Psoas muscle (tissue), 8 donors: ENCODE results near the gene PITHD1. TPM values are rescaled to one million over a fixed set of nuclear protein-coding genes. Genes with fewer than 3 reads are reported as not detected.
A peak's percentile ranks its signal among the peaks of the same experiment; 100 is the strongest.

Experiments
- ATAC-seq, 4 donors: fragments of 200-7000 bp; cut with Tn5 transposase; one replicate each; pipeline ENCODE4 v1.9.1; 2020; ENCODE audit warnings: moderate library complexity in 3 of 4, mild to moderate bottlenecking in 2 of 4
- DNase-seq, 2 donors: peaks; one replicate each; pipeline ENCODE4 v3.0.0-alpha.2; 2020
- H3K27ac ChIP-seq: fragments of 200-600 bp; one replicate; pipeline ENCODE4 v1.8.0; 2022
- H3K27me3 ChIP-seq, 3 donors: fragments of 200-600 bp in 1 of 3; one replicate each; pipeline versions ENCODE4 v1.6.1 to v1.8.0; 2013 to 2022; ENCODE audit warnings: low read length in 2 of 3, mild to moderate bottlenecking in 2 of 3, moderate library complexity in 1 of 3; ENCODE audit not compliant: insufficient read depth in 3 of 3
- H3K36me3 ChIP-seq, 2 donors: fragments of 200-600 bp in 1 of 2; one replicate each; pipeline versions ENCODE4 v1.6.1 to v1.8.0; 2013 to 2022; ENCODE audit warnings: low read depth in 1 of 2, mild to moderate bottlenecking in 1 of 2, moderate library complexity in 1 of 2; ENCODE audit not compliant: insufficient read depth in 1 of 2
- H3K4me1 ChIP-seq: fragments of 200-600 bp; one replicate; pipeline ENCODE4 v1.8.0; 2022
- H3K4me3 ChIP-seq: fragments of 200-600 bp; one replicate; pipeline ENCODE4 v1.8.0; 2022; ENCODE audit warnings: mild to moderate bottlenecking
- H3K9me3 ChIP-seq: fragments of 200-600 bp; one replicate; pipeline ENCODE4 v1.8.0; 2022
- WGBS, 3 donors: extraction: QIAGEN DNeasy Blood & Tissue Kit; methylation state at CpG; one replicate each; pipeline versions ENCODE4 v1.1.6 to v1.1.7; 2013; 5-methylcytosine and 5-hydroxymethylcytosine counted together
- intact Hi-C, 2 donors: fragments of 100-400 bp; cut with DNase I; formaldehyde crosslinking; loops; one replicate each; pipeline versions ENCODE4 v1.11.0 to v1.14.2; 2022
- polyA plus RNA-seq, 3 donors: library from polyadenylated mRNA; stranded (reverse); fragments of 200-250 nt; gene quantifications; one replicate each; pipeline ENCODE4 v1.2.3, GENCODE V29; 2013
- total RNA-seq, 4 donors: library from RNA; stranded (reverse); fragmentation: NEBNext Ultra II Directional in 2 of 4; extraction: Animal tissue kit (Norgen Biotek cat#: 25700) in 2 of 4; gene quantifications; one replicate each; pipeline versions ENCODE4 v1.2.1 to v1.2.4, GENCODE V29; 2021 to 2023
- TF ChIP-seq, protein P1 (sequence below): fragments of 200-600 bp; IDR thresholded peaks from one replicate; pipeline ENCODE4 v1.8.0; 2022; ENCODE audit warnings: antibody characterized with exemption
- donor health status: healthy with polysubstance abuse.
- donor health status: DM: no; HTN: no; CAD: no; lungs with moderate emphysema.
- donor health status: Bipolar disorder and iron deficiency.
- donor health status: healthy.
- donor health status: DM: yes; HTN: yes; CAD: no.
- donor health status: DM: no; HTN: no; CAD: no.
- donor health status: DM: no; HTN: no; CAD: no.
- donor health status: DM: yes; HTN: yes; CAD: no.

The PITHD1 gene
- total and polyA plus RNA-seq, 7 donors, result 45.2 to 162 (median 67.5) TPM

DNA sequence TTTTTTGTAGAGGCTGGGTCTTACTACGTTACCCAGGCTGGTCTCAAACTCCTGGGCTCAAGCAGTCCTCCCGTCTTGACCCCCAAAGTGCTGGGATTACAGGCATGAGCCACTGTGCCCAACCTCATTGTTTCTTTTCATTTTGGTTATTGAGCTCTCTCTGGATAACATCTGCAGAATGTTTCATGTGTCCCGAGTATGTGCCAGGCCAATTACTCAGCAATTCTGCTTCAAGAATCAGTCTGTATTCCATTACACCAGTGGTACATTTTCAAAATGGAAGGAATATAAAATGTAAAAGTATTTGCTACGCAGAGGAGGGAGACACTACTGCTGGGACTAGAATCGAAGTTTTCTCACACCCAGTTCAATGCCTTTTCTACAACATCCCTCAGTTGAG is 36.6 kb upstream of the PITHD1 start:
- H3K27ac ChIP-seq, result no peak overlapping the region
- ATAC-seq (no peak), DNase-seq (no peak)
- H3K36me3 ChIP-seq, result peaks cover 0 to 2% of the 10 kb centered on the region in 2 donors
- H3K9me3 ChIP-seq, result no peaks in the 10 kb centered on the region
- no peak overlapping the region for H3K4me3 ChIP-seq
- TF ChIP-seq, protein P1, sequence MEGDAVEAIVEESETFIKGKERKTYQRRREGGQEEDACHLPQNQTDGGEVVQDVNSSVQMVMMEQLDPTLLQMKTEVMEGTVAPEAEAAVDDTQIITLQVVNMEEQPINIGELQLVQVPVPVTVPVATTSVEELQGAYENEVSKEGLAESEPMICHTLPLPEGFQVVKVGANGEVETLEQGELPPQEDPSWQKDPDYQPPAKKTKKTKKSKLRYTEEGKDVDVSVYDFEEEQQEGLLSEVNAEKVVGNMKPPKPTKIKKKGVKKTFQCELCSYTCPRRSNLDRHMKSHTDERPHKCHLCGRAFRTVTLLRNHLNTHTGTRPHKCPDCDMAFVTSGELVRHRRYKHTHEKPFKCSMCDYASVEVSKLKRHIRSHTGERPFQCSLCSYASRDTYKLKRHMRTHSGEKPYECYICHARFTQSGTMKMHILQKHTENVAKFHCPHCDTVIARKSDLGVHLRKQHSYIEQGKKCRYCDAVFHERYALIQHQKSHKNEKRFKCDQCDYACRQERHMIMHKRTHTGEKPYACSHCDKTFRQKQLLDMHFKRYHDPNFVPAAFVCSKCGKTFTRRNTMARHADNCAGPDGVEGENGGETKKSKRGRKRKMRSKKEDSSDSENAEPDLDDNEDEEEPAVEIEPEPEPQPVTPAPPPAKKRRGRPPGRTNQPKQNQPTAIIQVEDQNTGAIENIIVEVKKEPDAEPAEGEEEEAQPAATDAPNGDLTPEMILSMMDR, result no peak
- WGBS, 3 donors, result 68 to 77% (median 72%) methylated on average over 5 of the region's 5 CpGs
- no peaks in the 10 kb centered on the region for H3K27me3 ChIP-seq
- intact Hi-C loops, result loop anchor here (2.0 to 10.0 kb wide), 2 partner anchors 47 to 49 kb away; partner anchors contain the start of gene RPL11 (in 1 of the 2)
- peaks cover 23% of the 10 kb centered on the region for H3K4me1 ChIP-seq

DNA sequence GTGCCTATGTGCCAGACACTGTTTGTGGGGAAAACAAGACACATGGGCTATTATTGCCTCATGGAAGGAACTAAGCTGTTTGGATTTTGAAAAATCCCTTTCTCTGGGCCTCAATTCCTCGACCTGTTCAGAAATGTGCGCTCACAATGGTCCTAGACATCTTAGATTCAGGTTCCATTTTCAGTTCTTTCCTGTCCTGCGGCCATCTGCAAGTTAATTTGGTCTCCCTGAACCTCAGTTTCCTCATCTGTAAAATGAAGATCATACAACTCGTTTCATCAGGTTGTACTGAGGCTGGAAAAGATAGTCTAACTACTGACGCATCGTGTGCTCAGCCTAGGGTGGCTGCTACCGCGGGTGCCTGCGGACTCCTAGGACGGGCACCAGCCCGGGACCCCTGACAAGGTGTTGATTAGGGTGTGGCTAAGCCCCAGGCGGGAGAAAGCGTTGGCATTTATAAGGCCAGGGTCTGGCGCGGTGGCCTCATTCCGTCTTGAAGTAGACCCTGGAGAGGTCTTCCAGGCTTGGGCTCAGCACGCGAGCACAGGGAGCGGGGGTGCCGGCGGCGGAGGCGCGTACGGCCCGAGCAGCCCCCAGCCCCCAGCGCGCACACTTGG is 35.4 kb upstream of the PITHD1 start:
- Histone ChIP-seq H3K4me1 (peaks cover 33% of the 10 kb centered on the region), H3K27me3 (no peaks in the 10 kb centered on the region), H3K9me3 (no peaks in the 10 kb centered on the region), H3K36me3 (peaks cover 2 to 7% of the 10 kb centered on the region in 2 donors), H3K27ac (peak overlapping the region; percentile 91), H3K4me3 (peak overlapping the region; percentile 91)
- peak in 1 of 2 donors; percentile 59 for DNase-seq
- intact Hi-C loops, result loop anchor here (2.0 to 10.0 kb wide), 2 partner anchors 48 to 50 kb away; partner anchors contain the start of gene RPL11 (in 1 of the 2)
- TF ChIP-seq, protein P1, result no peak
- 10 to 15% (median 10%) methylated on average over 19 to 28 of the region's 28 CpGs for WGBS, 3 donors
- ATAC-seq, result peak; percentile 11 to 39 (median 32)

DNA sequence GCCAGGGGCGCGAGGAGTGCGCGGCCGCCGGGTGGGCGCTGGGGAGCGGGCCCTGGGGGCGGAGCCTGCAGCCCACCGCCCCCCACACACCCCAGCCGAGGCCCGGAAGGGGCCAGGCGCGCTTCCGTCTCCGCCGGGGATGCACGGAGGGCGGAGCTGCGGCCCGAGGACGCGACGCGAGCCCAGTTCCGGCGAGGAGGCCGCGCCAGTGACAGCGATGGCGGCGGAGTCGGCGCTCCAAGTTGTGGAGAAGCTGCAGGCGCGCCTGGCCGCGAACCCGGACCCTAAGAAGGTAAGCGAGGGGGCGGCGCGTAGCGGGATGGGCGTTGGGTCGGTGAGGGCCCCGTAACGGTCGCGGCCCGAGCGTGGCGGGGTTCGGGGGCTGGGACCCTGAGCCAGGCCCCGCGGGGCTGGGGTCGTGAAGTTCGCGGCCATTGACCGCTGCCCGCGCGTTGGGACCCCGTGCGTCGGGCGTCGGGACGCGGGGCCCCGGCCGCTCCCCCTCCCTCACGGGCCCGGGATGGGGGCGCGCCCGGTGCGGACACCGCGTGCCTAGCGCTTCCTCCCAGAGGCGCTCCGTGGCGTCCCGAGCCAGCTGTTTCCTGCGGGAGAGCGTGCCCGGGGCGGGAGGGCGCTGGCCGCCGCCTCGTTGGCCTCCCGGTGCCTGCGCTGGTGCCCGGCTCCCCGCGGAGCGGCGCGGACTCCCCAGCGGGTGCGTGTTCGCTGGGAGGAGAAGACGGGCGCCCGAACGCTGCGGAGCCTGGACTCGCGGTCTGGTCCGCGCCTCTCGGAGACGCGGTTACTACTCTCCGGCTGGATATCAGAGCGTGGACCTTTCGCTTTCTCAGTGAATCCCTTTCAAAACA is 34.7 kb upstream of the PITHD1 start, which contains the start of gene ELOA:
TSS of gene ELOA (plus strand) at position 185 of the 866 bp plus-strand sequence. CDS start at position 218, 33 bp downstream.
- Histone ChIP-seq H3K4me3 (peak within 1 kb of the TSS; percentile 91), H3K4me1 (peaks cover 38% of the 10 kb centered on the region), H3K9me3 (no peaks in the 10 kb centered on the region), H3K36me3 (peaks cover 2 to 7% of the 10 kb centered on the region in 2 donors), H3K27ac (peak within 1 kb of the TSS; percentile 91), H3K27me3 (no peaks in the 10 kb centered on the region)
- WGBS, 3 donors, result 0 to 1% (median 0%) methylated on average over 50 to 118 of the region's 119 CpGs
- intact Hi-C loops, result loop anchor here (2.0 to 10.0 kb wide), 2 partner anchors 49 to 51 kb away; partner anchors contain the start of gene RPL11 (in 1 of the 2)
- DNase-seq (peak; percentile 80 to 89), ATAC-seq (peak; percentile 92 to 93 (median 92))
- TF ChIP-seq, protein P1, result no peak

DNA sequence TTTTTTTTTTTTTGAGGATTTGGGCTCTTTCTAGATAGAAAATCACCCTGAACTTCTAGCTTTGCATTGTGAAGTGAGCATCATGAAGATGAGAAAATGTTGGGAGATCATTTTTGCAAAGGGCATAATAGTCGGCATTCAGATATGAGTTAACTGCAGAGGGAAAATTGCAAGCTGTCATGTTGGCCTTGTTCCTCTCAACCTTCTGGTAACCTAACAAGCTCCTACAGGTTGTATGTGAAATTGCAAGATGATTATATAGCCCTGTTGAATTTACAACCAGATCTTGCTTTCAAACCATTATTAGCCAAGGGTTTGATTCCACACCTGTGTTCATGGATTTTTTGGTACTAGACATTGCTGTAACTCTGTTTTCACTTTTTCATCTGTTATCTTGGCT is 32.7 kb upstream of the PITHD1 start:
- H3K4me1 ChIP-seq, result peaks cover 46% of the 10 kb centered on the region
- H3K4me3 ChIP-seq, result peak overlapping the region; percentile 91
- no peak overlapping the region for H3K27ac ChIP-seq
- TF ChIP-seq, protein P1, result peak; percentile 37
- peaks cover 2 to 24% of the 10 kb centered on the region in 2 donors for H3K36me3 ChIP-seq
- intact Hi-C loops, result loop anchor here in 1 of 2 donors (10.0 kb wide), 1 partner anchor 51 kb away; the partner anchor contains the start of gene RPL11
- WGBS, 3 donors, result 39 to 50% (median 43%) methylated on average over 1 of the region's 1 CpG
- DNase-seq (no peak), ATAC-seq (no peak)
- H3K27me3 ChIP-seq, result no peaks in the 10 kb centered on the region
- H3K9me3 ChIP-seq, result no peaks in the 10 kb centered on the region
